GM06990 (cell line): ENCODE results near the gene DENND1B.

Source experiments
- DNase-seq: peaks from one replicate; pipeline ENCODE4 v3.0.0-alpha.2; 2011; ENCODE audit not compliant: insufficient read length; ENCODE audit errors: extremely low read depth
- H3K27me3 ChIP-seq: replicated peaks from 2 replicates; pipeline ENCODE4 v1.6.0; 2011; ENCODE audit warnings: low read length; ENCODE audit not compliant: control insufficient read depth, insufficient read depth
- H3K36me3 ChIP-seq: 2 replicates; pipeline ENCODE4 v1.5.1; 2011; ENCODE audit warnings: low read length; ENCODE audit not compliant: control insufficient read depth, insufficient read depth
- H3K4me3 ChIP-seq: replicated peaks from 2 replicates; pipeline ENCODE4 v1.5.1; 2011; ENCODE audit warnings: low read depth, mild to moderate bottlenecking, control low read depth, low read length
- TF ChIP-seq, protein P1 (sequence below): IDR thresholded peaks from 2 replicates; pipeline ENCODE4 v1.5.1; 2011; ENCODE audit warnings: low read length, control low read depth, mild to moderate bottlenecking, inconsistent platforms; ENCODE audit not compliant: insufficient read depth, poor library complexity, severe bottlenecking

The DENND1B gene

DNA sequence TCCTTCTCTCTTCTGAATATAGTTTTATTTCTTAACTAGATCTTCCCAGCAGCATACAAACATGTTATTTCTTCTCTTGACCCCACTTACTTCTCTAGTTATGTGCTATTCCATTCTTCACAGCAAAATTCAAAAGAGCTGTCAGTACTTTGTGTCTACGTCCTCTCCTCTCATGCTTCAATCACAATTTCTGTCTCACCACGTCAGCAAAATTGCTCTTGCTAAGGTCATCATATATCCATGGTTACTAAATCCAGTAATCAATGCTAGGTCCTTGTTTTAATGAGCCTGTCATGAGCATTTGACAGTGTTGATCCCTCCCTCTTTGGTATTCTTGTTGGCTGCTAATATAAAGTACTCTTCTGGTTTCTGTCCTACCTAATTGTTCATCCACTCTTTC is 214.2 kb downstream of the DENND1B start:
- Histone ChIP-seq H3K4me3 (no peak overlapping the region), H3K36me3 (no peaks in the 10 kb centered on the region), H3K27me3 (no peaks in the 10 kb centered on the region)
- TF ChIP-seq, protein P1, sequence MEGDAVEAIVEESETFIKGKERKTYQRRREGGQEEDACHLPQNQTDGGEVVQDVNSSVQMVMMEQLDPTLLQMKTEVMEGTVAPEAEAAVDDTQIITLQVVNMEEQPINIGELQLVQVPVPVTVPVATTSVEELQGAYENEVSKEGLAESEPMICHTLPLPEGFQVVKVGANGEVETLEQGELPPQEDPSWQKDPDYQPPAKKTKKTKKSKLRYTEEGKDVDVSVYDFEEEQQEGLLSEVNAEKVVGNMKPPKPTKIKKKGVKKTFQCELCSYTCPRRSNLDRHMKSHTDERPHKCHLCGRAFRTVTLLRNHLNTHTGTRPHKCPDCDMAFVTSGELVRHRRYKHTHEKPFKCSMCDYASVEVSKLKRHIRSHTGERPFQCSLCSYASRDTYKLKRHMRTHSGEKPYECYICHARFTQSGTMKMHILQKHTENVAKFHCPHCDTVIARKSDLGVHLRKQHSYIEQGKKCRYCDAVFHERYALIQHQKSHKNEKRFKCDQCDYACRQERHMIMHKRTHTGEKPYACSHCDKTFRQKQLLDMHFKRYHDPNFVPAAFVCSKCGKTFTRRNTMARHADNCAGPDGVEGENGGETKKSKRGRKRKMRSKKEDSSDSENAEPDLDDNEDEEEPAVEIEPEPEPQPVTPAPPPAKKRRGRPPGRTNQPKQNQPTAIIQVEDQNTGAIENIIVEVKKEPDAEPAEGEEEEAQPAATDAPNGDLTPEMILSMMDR = no peak
- no peak for DNase-seq

DNA sequence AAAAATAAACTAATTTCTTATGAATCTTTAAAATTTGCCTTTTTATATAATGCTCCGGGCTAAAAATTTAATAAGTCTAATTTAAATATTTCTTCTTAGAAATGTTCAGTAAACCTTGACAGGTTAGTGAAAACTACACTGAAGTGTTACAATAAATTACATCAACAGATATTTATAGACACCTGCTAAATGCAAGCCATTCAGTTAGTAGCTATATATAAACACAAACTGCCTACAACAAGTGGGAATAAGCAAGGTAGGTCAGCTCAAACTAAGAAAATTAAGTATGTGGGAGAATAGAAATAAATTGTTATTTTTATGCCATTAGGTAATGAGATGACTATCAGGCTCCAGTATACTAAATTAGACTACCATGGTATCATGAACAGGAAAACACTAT is 215.6 kb downstream of the DENND1B start:
- TF ChIP-seq, protein P1 = no peak
- Histone ChIP-seq H3K4me3 (no peak overlapping the region), H3K36me3 (no peaks in the 10 kb centered on the region), H3K27me3 (no peaks in the 10 kb centered on the region)
- DNase-seq = peak; percentile 5

DNA sequence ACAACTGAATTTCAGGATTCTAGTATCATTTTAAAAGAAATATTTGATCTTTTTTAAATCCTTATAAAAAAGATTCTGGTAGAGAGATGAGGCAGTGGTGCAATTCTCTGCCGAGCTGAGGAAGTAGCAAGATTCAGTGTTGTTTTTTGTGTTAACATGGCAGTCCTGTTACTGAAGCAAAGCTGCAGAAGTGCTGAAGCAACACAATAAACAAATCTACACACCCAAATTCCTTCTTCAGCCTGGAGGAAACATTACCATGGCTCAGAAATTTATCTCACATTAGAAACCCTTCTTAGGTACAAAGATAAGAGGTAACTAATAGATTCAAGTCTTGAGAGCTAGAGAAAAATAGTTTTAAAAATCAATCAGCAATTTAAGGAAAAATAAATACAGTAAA is 216.0 kb downstream of the DENND1B start:
- TF ChIP-seq, protein P1 = no peak
- Histone ChIP-seq H3K27me3 (no peaks in the 10 kb centered on the region), H3K36me3 (no peaks in the 10 kb centered on the region), H3K4me3 (no peak overlapping the region)
- DNase-seq = no peak

DNA sequence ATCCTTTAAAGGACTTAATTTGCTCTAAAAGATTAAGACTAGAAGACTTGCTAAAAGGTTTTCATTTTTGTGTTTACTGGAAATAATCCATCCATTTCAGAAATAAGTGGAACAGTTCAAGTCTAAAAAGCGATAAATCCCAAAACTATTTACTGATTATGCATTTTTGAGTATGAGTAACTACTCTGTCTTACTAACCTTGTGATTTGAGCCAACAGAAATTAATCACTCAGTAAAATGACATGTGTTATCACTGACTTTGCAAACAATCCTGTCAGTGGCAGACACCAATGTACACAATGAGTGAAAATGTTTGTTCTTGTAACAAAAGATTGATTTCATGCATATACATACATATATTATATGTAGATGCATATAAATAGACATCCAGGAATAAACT is 218.0 kb downstream of the DENND1B start:
- H3K27me3 ChIP-seq = no peaks in the 10 kb centered on the region
- TF ChIP-seq, protein P1 = no peak
- no peak for DNase-seq
- H3K4me3 ChIP-seq = no peak overlapping the region
- H3K36me3 ChIP-seq = no peaks in the 10 kb centered on the region

DNA sequence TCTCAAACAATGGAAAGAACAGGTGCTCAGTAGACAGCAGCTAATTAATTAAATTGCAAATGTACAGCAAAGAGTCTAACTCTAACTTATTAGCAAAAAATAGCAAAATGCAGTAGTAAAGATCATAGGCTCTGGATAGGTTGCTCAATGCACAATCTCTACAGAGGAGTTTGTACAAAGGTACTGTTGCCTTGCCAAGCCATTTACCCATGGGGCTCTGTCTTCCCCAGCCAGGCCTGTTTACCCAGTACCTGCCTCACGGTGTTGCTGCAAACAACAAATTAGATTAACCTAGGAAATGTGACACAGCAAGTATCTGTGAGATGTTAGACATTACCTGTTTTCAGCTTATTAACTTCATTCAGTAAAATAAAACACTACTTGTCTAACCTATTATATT is 222.0 kb downstream of the DENND1B start:
- TF ChIP-seq, protein P1 = no peak
- Histone ChIP-seq H3K36me3 (no peaks in the 10 kb centered on the region), H3K4me3 (no peak overlapping the region), H3K27me3 (no peaks in the 10 kb centered on the region)
- DNase-seq = no peak

DNA sequence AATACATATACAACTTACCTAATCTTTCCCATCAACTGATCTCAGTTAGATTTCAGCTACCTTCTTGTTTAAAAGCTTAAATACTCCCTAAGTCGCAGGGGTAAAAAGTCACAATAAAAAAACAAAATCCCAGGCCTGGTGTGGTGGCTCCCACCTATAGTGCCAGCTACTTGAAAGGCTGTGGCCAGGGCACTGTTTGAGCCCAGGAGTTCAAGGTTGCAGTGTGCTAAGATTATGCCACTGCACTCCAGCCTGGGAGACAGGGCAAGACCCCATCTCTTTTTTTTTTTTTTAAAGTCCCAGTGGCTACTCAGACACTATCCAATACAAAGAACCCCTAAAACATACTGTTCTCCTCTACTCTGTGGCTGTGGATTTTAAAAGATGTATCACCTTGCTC is 228.3 kb downstream of the DENND1B start:
- no peak overlapping the region for H3K4me3 ChIP-seq
- no peak for DNase-seq
- H3K27me3 ChIP-seq = no peaks in the 10 kb centered on the region
- TF ChIP-seq, protein P1 = no peak
- H3K36me3 ChIP-seq = no peaks in the 10 kb centered on the region
